Measurements from ENCODE around the gene ZNF599.
A peak's percentile ranks its signal among the peaks of the same experiment; 100 is the strongest.
"Not testable (repeated sequence)": the region's sequence is repeated elsewhere in the genome, so short reads cannot be mapped to it uniquely, and the experiment has no call there.

ZNF599 gene

DNA sequence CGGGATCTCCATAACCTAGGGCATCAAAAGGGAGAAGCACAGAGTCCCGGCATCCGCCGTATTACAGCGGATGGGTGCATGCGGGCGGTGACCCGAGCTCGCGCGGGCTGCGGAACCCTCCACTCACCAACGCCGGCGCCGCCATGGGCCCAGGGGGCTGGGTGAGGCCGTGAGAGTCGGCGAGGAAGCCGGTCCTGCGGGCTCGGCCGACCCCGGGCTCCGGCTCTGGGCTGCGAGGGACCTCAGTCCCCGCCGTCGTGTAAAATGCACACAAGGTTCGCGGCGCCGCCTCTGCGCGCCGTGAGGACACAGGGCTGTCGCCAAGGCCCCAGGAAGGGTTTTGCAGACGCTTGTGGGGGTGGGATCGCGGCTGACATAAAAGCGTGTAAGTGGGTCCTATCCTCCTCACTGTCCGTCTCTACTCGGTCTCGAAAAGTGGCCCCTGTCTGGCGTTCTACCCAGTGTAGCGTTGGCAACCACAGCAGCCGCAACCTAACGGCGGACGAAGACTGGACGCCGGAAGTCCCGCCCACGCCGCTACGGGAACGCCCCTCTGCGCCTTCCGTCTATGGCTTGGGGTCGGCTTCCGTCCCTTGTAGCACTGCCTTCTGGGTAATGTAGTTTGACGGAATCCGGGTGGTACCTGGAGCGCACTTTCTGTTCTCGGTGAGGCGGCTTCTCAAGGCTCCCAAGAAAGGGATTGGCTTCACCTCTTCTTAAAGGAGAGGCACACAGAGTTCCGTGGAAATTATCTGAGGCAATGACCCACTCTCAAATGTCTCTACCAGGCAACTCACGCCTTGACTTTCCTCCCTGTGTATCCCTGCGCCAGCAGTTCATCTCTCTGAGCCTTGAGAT is at the start of gene ZNF599:
TSS of gene ZNF599 (minus strand) at position 519 of the 858 bp plus-strand sequence. CDS start at position 145, 374 bp downstream.
- peak; percentile 95 for DNase-seq

DNA sequence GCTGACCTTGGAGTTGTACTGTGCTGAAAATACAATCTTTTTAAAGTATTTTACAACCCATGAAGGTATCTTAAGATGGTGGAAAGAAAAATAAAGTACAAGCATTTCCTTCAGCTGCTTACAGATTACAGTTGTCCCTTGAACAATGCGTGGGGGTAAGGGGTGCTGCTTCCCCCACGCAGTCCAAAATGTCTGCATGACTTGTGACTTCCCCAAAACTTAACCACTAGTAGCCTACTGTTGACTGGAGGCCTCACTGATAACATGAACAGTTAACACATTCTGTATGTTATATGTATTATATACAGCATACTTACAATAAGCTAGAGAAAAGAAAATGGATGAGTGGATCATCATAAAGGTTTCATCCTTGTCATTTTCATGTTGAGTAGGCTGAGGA is 45.3 kb upstream of the ZNF599 start:
- no peak for DNase-seq

DNA sequence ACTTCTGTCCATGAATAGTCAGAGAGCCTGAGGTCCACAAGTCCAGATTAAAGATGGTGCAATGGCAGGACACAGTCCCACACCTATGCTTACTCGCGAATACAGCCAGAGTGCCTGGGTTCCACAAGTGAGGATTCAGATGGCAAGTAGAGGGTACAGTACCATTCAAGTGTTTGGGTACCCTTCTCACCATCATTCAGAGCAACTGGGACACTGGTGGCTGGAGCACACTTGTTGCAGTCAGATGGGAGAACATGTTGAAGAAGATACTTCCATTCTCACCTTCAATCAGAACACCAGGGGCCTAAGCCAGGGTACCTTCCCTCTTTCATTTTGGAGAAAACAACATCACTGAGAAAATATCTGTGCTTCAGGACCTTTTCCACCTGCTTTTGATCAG is 43.7 kb upstream of the ZNF599 start:
- no peak for DNase-seq

DNA sequence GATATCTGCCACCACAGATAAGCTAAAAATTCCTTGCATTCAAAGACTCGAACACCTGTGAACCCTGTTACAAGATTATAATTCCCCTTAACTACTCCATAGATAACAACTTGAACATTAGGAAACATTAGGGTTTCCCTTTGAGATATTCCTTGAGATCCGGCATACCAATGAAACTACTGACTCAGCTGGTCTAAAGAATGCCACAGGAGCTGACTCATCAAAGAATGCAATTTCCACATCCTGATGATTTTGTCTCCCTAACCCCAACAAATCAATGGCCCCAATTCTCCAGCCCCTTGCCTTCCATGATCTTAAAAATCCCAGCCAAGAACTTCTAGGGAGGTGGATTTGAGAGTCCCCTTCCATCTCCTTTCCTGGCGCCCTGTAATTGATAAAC is 35.6 kb upstream of the ZNF599 start:
- DNase-seq, result no peak

DNA sequence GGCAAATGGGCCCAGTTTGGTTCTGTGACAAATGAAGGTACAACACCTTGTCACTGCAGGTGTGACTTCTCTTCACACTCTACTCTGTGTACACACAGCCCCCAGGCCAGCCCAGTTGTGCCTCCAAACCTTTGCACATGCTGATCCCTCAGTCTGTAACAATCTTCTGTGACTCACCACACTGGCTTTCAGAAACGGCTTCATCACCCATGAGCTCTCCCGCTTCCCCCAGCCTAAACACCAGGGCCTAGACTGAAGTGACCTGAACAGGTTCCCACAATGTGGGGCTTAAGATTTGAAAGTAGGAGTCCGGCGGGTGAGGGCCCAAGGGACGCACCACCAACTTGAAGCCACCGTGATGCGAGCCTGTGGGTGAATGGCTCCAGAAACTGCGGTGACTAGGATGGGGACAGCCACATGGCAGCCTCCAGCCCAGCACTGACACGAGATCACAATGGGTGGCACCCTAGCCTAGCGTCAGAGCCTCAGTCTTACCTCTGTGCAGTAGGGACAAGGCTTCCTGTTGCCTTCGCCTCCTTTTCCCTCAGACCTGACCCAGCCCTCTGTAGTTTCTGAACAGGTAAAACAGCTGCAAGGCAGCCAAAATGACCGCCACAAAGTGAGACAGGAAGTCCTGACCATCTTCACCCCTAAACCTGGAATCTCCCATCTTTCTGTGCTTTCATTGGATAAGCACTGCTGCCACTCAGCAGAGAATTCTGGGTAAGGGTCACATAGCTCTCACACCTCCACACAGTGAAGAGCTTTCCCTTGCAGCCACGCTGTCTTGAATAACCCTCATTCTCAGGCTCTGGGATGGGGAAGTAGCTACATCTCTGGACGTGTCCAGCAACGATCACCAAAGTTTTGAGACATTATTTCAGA is 34.2 kb upstream of the ZNF599 start:
- DNase-seq, result no peak

DNA sequence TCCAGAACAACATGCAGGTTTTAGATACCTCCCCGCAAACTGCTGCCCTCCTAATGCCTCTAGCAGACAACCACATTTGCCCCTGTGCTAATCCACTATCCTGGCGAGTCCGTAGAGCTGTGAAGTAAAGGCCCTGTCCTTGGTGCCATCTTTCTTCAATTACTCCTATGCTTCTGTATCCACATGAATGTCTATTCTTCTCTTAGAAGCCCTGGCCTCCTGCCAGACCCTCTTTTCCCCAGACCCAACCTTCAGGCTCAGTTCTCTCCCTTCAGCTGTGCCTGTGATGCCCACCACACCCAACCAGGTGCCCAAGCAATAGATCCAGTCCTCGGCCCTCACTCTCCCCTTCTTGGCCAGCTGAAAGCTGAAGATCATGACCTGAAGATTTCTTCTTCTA is 31.1 kb upstream of the ZNF599 start:
- no peak for DNase-seq

DNA sequence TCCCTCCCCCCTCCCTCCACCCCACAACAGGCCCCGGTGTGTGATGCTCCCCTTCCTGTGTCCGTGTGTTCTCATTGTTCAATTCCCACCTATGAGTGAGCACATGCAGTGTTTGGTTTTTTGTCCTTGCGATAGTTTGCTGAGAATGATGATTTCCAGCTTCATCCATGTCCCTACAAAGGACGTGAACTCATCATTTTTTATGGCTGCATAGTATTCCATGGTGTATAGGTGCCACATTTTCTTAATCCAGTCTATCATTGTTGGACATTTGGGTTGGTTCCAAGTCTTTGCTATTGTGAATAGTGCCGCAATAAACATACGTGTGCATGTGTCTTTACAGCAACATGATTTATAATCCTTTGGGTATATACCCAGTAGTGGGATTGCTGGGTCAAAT is 23.9 kb upstream of the ZNF599 start:
- not testable (repeated sequence) for DNase-seq

DNA sequence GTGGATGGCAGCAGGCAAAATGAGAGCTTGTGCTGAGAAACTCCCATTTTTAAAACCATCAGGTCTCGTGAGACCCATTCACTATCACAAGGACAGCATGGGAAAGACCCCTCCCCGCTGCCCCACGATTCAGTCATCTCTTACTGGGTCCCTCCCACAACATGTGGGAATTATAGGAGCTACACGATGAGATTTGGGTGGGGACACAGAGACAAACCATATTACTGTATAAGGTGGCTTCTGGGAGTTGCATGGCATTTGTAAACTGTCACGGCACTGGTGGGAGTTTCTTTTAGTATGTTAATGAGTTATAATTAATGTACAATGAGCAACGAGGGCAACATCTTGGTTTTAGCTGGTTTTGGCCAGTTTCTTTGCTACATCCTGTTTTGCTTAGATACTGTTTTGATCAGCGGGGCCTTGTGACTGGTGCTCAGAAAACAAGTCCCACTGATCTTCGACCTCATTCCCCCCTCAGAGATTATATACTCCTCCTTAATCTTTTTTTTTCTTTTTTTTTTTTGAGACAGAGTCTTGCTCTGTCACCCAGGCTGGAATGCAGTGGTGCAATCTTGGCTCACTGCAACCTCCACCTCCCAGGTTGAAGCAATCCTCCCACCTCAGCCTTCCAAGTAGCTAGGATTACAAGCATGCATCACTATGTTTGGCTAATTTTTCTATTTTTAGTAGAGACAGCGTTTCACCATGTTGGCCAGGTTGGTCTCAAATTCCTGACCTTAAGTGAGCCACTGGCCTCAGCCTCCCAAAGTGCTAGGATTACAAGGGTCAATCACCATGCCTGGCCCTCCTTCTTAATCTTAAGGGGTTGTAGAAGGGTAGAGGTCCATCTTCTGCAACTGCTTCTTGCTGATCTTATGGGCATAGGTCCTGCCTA is 21.3 kb upstream of the ZNF599 start:
- DNase-seq, result no peak

DNA sequence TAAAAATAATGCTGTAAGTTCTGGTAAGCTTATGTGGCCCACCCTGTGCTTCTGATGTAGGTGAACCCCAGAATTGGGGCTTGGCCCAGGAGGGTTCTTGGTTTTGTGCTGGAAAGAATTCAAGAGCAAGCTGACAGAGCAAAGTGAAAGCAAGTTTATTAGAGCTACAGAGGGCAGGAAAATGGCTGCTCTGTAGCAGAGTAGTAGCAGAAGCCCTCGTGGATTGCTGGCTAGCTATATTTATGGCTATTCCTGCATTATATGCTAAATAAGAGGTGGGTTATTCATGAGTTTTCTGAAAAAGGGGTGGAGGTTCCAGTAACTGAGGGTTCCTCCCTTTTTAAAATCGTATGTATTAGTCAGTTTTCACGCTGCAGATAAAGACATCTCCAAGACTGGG is 20.6 kb upstream of the ZNF599 start:
- DNase-seq, result no peak

DNA sequence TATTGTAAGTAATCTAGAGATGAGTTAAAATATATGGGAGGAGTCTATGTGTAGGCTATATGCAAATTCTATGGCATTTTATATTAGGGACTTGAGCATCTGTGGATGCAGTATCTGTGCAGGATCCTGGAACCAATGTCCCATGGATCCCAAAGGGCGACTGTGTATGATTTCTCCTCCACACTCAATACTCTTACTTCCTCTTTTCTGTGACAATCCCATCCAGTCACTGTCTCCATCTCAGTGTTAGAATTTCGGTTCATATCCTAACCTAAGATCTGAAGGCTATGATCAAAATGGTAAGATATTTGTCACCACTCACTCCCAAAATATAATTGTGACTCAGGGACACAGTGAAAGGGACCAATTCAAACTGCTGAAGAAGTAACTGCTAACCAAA is 15.1 kb upstream of the ZNF599 start:
- no peak for DNase-seq

DNA sequence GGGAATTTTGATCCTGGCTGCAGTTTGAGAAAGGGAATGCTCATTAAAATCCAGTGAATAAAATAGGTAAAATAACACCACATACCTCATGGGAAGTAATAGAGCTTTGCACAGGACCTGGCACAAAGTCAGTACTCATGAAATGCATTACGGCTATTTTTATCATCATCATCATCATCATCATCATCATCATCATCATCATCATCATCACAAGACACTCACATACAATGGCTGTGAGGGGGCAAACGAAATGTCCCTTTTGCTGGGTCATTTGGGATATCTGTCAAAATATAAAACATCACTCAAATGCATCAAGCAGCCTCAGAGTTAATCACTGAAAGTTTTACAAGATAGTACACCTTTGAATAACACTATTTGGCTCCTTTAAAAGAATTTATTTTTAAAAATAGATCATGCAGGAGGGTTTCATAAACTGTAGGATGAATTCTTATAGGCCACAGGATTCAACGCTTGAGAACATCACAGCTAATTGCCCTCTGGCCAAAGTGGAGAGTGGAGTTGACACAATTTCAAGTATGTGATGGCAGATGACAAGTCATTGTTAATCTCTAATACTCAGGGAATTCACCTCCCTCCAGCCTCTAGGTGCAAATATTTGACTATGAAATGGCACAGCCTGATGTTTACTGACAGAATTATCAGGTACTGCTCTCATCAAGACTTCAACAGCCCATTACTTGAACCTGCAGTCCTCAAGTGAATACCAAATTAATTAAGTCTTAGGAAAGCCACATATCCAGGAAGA is 14.2 kb upstream of the ZNF599 start:
- DNase-seq, result no peak

DNA sequence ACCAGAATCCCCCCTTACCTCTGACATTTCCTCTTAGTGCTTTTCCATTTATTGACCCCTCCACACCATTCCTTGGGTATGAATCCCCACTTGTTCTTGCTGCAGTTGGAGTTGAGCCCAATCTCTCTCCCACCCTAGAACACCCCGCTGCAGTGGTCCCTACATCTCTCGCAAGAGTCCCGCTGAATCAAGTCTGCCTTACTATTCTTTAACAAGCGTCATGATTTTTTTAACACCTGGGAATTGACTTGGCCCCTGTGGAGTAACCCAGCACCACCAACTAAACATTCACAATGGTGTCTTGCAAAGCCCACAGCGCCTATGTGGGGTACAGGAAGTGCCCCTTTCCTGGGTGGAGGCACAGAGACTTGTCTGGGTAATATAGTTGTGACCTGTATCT is 13.2 kb upstream of the ZNF599 start:
- no peak for DNase-seq

DNA sequence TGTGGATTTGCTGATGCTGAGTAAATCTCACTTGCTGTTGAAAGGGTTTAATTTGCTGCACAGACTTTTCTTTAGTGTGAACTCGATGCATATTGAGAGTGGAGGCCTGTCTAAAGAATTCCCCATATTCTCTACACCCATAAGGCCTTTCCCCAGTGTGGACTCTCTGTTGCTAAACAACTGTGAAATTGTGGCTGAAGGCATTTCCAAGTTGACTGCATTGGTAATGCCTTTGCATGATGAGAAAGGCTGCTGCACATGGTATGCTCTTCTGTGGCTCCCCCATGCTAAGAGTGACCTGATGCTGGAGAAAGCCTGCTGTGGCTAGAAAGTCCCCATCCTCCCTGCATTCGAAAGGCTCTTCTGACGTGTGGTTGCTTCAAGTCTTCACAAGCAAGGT is 6.6 kb upstream of the ZNF599 start:
- no peak for DNase-seq

DNA sequence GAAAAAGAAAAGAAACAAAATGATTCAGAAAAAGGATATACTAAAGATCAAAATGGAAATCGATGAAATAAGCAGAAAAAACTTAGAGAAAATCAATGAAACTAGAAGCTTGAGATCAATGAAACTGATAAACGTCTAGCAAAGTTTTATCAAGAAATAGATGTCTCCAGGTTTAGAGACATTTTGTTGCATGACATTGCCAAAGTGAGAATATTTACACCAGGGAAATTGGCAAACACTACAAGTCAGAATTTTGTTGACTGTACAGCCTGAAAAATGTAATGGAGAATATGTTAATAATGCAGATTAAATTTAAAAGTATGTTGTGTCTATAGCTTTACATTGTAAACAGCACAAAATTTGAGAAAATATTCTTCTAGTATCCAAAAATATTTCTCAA is 5.3 kb upstream of the ZNF599 start:
- DNase-seq, result no peak

DNA sequence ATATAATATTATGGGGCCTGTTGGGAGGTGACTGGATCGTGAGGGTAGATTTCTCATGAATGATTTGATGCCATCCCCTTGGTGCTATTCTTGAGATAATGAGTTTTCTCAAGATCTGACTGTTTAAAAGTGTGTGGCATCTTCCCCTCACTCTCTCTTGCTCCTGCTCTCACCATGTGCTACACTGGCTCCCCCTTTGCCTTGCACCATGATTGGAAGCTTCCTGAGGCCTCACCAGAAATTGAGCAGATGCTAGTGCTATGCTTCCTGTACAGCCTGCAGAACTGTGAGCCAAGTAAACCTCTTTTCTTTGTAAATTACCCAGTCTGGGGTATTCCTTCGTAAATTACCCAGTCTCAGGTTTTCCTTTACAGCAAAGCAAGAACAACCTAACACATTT is 1.8 kb upstream of the ZNF599 start:
- DNase-seq, result no peak

DNA sequence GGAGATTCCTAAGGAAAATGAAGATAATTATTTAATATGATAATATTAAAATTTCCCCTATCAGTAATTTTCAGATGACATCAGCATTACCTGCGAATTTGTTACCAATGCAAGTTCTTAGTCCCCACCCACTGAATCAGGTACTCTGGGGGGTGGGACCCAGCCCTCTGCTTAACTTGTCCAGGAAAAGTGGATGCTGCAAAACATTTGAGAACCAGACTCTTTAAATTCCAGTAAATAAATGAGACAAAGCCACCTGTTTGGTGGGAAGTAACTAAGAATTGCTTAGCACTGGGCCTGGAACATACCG is 495 bp upstream of the ZNF599 start:
- no peak for DNase-seq

DNA sequence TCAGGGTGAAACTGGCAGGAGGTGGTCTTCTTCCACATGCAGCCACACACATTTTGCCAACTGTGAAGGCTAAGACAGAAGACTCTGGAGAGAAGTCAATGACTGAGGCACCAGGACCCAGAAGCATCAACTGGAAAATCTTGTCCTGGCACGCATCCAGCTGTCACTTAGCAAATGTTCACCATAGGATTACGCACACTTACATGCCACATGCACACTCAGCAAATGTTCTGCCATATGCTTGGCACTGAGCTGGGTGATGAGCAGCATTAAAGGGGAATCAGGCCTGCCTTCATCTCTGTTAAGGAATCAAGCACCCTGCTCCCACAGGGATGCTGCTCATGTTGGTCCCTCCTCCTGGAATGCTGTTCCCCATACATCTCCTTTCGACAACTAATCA is 5.1 kb downstream of the ZNF599 start:
- DNase-seq, result no peak

DNA sequence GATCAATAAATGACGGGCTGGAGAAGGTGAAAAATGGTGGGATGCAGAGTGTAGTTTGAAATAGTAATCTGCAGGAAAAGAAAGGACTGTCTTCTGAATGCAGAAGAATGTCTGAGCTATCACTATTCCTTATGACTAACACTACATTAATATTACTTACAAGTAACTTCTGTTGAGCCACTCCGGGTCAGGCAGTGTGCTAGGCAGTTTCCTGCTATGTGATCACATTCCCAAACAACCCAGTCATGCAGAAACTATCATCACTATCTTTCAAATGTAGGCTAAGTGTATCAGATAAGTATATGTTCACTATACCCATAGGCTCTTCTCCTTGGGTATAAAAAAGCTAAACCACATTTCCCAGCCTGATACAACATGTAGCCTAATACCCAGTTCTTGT is 6.6 kb downstream of the ZNF599 start:
- DNase-seq, result no peak

DNA sequence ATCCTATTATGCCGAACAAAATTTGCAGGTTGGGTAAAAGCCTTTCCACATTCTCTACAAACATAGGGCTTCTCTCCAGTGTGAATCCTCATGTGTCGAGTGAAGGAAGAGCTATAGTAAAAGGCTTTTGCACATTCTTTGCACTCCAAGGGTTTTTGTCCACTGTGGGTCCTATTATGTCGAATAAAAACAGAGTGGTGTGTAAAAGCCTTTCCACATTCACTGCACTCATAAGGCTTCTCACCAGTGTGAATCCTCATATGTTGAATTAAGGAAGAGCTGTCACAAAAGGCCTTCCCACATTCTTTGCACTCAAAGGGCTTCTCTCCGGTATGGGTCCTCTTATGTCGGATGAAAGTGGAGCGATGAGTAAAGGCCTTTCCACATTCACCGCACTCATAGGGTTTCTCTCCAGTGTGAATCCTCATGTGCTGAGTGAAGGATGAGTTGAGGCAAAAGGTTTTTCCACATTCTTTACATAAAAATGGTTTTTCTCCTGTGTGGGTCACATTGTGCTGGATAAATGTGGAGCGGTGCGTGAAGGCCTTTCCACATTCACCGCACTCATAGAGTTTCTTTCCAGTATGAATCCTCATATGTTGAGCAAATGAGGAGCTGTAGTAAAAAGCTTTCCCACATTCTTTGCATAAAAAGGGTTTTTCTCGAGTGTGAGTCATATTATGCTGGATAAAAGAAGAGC is 13.6 kb downstream of the ZNF599 start:
- no peak for DNase-seq

DNA sequence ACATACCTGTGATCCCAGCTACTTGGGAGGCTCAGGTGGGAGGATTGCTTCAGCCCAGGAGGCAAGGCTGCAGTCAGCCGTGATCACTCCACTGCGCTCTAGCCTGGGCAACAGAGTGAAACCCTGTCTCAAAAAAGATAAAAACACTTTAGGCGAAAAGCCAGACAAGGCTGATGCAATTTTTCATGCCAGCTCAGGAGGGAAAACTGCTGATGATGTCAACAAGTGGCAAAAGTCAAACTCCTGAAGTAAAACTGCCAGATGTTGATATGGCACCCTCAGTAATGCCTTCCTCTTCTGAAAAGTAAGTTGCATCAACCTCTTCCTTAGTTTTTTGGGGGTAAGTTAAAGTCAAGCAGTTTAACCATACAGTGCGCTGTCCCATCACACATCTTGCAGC is 15.6 kb downstream of the ZNF599 start:
- DNase-seq, result no peak

DNA sequence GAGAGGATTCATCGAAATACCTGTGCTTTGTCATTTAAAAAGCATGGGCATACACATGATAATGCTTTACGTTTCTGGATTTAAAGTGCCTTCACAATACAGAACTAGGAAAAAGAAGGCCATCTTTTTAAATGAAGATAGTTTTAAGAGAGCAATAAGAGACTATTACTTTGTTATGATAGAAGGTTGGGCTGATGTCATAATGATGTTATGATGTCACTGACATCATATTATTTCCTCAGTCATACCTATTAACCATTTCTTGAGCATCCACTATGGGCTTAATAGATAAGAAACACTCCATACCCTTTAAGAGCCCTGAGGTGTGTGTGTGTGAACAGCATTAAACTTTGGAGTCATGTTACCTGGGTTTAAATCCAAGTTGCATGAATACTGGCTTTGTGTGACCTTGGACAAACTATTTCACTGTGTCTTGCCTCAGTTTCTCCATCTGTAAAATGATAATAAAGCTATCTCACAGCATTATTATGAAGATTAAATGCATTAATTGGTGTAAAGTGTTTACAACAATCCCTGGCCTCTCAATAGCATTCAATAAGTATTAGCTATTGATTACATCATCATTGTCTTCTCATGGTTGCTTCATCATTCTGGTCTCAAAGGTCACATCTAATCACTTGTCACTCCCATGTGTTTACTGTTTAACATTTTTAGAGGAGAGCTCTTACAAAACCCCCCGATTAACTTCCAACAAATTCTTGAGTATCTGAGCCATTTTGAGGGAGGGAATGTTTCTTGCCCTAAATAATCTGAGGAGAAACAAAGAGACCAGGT is 27.9 kb downstream of the ZNF599 start:
- no peak for DNase-seq

All from CD4-positive, alpha-beta T cell treated with Interleukin-6 for 4 hours (primary cell).